HepG2 (cell line): ENCODE results near the gene LIN28B. TPM values are rescaled to one million over a fixed set of nuclear protein-coding genes. Genes with fewer than 3 reads are reported as not detected.

ENCODE experiments used
- HBP1 ChIP-seq: IDR thresholded peaks from 2 replicates; pipeline ENCODE4 v1.6.1; 2016; ENCODE audit warnings: low read depth, control low read depth
- HNF4A ChIP-seq: sonication (generic); formaldehyde crosslinking; IDR thresholded peaks from 2 replicates; pipeline ENCODE4 v1.4.0; 2020; ENCODE audit warnings: missing genetic modification reagents
- KLF16 ChIP-seq, 2 experiments: sonication (generic) in 1 of 2; formaldehyde crosslinking in 1 of 2; IDR thresholded peaks; 2 replicates each; pipeline versions ENCODE4 v1.6.1 to v1.8.0; 2016 to 2023; ENCODE audit warnings: missing genetic modification reagents in 2 of 2, missing compliant biosample characterization in 1 of 2
- PTBP1 ChIP-seq: fragments of 200-400 bp; formaldehyde crosslinking; IDR thresholded peaks from 2 replicates; pipeline ENCODE4 v1.6.1; 2018; ENCODE audit warnings: low read length, low read depth; ENCODE audit not compliant: poor library complexity, severe bottlenecking
- RBFOX2 ChIP-seq: fragments of 200-400 bp; formaldehyde crosslinking; IDR thresholded peaks from 2 replicates; pipeline ENCODE4 v1.6.1; 2017; ENCODE audit warnings: low read depth, mild to moderate bottlenecking, low read length
- SP5 ChIP-seq: IDR thresholded peaks from 2 replicates; pipeline ENCODE4 v1.6.1; 2016; ENCODE audit warnings: low read depth, borderline replicate concordance
- U2AF2 ChIP-seq: fragments of 200-400 bp; formaldehyde crosslinking; IDR thresholded peaks from 2 replicates; pipeline ENCODE4 v1.6.1; 2017; ENCODE audit warnings: low read depth, mild to moderate bottlenecking, low read length
- YEATS4 ChIP-seq: sonication (generic); formaldehyde crosslinking; IDR thresholded peaks from 2 replicates; pipeline ENCODE4 v1.4.0; 2020; ENCODE audit warnings: missing genetic modification reagents, borderline replicate concordance
- ZBTB21 ChIP-seq: sonication (generic); formaldehyde crosslinking; IDR thresholded peaks from 2 replicates; pipeline ENCODE4 v1.4.0; 2020; ENCODE audit warnings: missing genetic modification reagents
- ZEB1 ChIP-seq: IDR thresholded peaks from 2 replicates; pipeline ENCODE4 v1.6.1; 2012; ENCODE audit warnings: mild to moderate bottlenecking, low read depth, inconsistent platforms; ENCODE audit not compliant: insufficient replicate concordance
- ZMYM2 ChIP-seq: sonication (generic); formaldehyde crosslinking; IDR thresholded peaks from 2 replicates; pipeline ENCODE4 v1.8.0; 2022; ENCODE audit warnings: mild to moderate bottlenecking, missing genetic modification reagents
- polyA plus RNA-seq, 8 experiments: library from polyadenylated mRNA; depleted of rRNA in 3 of 8; stranded (reverse) in 7 of 8; unstranded in 1 of 8; fragments of >200 nt; fragmentation: Illumina TruSeq in 4 of 8; extraction: Trizol in 4 of 8; gene quantifications; 2 replicates each; pipeline versions ENCODE4 v1.2.1 to v1.2.3, GENCODE V29; 2011 to 2016; ENCODE audit warnings: low read depth in 4 of 8, missing spikeins in 1 of 8, mixed read lengths in 1 of 8; ENCODE audit not compliant: insufficient read depth in 1 of 8
- total RNA-seq, 5 experiments: library from RNA; depleted of rRNA; stranded (reverse); fragments of >200 nt; fragmentation: Illumina TruSeq; extraction: Trizol; gene quantifications; 2 replicates each; pipeline ENCODE4 v1.2.3, GENCODE V29; 2016; ENCODE audit warnings: low read depth in 1 of 5
- TF ChIP-seq, protein P1 (sequence below): sonication (generic); formaldehyde crosslinking; IDR thresholded peaks from 2 replicates; pipeline ENCODE4 v1.4.0; 2020; ENCODE audit warnings: low read depth, missing genetic modification reagents
- TF ChIP-seq, protein P2 (sequence below): sonication (generic); formaldehyde crosslinking; IDR thresholded peaks from 2 replicates; pipeline ENCODE4 v1.4.0; 2020; ENCODE audit warnings: missing genetic modification reagents
- TF ChIP-seq, protein P3 (sequence below): sonication (generic); formaldehyde crosslinking; IDR thresholded peaks from 2 replicates; pipeline ENCODE4 v1.4.0; 2020; ENCODE audit warnings: mild to moderate bottlenecking, missing genetic modification reagents, borderline replicate concordance

Gene LIN28B
- total and polyA plus RNA-seq, 2 of the 13 experiments (the other 11 are each of a cell fraction or from before 2014, with no cell fraction given), result 14.5 to 56.8 TPM

DNA sequence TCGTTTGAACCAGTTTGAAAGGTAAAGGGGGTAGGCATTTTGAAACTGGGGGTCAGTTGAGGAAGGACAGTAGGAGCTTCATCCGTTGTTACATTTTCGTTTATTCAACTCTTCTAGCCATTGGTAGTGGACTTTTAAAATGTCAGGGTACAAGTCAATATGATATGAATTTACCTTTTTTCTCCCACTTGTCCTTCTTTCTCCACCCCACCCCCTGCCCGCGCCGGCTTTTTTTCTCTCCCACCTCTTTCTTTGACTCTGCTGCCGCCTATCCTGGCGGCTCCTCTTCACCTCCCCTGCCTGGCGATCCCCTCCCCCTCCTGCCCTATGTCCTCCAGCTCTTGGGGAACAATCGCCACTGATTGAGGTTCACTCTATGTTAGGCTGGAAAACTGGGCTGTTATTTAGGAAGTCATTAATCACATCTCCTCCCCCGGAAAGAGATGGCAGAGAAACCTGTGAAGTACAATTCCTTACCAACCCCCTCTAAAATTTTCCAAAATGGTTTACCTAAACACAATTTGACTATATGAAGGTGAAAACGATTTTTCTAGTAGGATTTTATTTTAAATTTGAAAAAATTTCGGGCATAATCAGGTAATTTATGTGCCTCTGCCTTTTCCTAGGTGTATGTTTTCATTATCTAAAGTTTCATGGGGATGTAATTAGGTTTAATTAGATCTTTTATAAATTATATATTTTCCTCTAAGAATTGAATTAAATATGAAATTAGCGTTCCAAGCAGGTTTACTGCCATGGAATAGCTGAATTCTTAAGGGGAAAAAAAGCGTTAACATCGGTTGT is 778 bp upstream of the LIN28B start (continued):
- TF ChIP-seq, protein P1, sequence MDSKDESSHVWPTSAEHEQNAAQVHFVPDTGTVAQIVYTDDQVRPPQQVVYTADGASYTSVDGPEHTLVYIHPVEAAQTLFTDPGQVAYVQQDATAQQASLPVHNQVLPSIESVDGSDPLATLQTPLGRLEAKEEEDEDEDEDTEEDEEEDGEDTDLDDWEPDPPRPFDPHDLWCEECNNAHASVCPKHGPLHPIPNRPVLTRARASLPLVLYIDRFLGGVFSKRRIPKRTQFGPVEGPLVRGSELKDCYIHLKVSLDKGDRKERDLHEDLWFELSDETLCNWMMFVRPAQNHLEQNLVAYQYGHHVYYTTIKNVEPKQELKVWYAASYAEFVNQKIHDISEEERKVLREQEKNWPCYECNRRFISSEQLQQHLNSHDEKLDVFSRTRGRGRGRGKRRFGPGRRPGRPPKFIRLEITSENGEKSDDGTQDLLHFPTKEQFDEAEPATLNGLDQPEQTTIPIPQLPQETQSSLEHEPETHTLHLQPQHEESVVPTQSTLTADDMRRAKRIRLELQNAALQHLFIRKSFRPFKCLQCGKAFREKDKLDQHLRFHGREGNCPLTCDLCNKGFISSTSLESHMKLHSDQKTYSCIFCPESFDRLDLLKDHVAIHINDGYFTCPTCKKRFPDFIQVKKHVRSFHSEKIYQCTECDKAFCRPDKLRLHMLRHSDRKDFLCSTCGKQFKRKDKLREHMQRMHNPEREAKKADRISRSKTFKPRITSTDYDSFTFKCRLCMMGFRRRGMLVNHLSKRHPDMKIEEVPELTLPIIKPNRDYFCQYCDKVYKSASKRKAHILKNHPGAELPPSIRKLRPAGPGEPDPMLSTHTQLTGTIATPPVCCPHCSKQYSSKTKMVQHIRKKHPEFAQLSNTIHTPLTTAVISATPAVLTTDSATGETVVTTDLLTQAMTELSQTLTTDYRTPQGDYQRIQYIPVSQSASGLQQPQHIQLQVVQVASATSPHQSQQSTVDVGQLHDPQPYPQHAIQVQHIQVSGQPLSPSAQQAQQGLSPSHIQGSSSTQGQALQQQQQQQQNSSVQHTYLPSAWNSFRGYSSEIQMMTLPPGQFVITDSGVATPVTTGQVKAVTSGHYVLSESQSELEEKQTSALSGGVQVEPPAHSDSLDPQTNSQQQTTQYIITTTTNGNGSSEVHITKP (CRISPR knock-in tag), result peak; percentile 85
- TF ChIP-seq HNF4A (CRISPR knock-in tag) (peak; percentile 39; the same call in 1 of the 2 replicates), ZEB1 (no peak), U2AF2 (peak; percentile 53; the same call in 1 of the 2 replicates), KLF16 (CRISPR knock-in tag; IDR thresholded peaks at IDR 0.05) (peak in 1 of 2 experiments; percentile 24; a peak in 1 of 4 replicates), PTBP1 (no peak), RBFOX2 (no peak), ZMYM2 (CRISPR knock-in tag) (no peak), ZBTB21 (CRISPR knock-in tag) (no peak), HBP1 (CRISPR knock-in tag) (no peak), YEATS4 (CRISPR knock-in tag) (0 out of 2 replicates have a peak, but pooled peaks have one; percentile 36), SP5 (CRISPR knock-in tag) (peak; percentile 77)
- TF ChIP-seq, protein P2, sequence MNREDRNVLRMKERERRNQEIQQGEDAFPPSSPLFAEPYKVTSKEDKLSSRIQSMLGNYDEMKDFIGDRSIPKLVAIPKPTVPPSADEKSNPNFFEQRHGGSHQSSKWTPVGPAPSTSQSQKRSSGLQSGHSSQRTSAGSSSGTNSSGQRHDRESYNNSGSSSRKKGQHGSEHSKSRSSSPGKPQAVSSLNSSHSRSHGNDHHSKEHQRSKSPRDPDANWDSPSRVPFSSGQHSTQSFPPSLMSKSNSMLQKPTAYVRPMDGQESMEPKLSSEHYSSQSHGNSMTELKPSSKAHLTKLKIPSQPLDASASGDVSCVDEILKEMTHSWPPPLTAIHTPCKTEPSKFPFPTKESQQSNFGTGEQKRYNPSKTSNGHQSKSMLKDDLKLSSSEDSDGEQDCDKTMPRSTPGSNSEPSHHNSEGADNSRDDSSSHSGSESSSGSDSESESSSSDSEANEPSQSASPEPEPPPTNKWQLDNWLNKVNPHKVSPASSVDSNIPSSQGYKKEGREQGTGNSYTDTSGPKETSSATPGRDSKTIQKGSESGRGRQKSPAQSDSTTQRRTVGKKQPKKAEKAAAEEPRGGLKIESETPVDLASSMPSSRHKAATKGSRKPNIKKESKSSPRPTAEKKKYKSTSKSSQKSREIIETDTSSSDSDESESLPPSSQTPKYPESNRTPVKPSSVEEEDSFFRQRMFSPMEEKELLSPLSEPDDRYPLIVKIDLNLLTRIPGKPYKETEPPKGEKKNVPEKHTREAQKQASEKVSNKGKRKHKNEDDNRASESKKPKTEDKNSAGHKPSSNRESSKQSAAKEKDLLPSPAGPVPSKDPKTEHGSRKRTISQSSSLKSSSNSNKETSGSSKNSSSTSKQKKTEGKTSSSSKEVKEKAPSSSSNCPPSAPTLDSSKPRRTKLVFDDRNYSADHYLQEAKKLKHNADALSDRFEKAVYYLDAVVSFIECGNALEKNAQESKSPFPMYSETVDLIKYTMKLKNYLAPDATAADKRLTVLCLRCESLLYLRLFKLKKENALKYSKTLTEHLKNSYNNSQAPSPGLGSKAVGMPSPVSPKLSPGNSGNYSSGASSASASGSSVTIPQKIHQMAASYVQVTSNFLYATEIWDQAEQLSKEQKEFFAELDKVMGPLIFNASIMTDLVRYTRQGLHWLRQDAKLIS (CRISPR knock-in tag), result no peak
- TF ChIP-seq, protein P3, sequence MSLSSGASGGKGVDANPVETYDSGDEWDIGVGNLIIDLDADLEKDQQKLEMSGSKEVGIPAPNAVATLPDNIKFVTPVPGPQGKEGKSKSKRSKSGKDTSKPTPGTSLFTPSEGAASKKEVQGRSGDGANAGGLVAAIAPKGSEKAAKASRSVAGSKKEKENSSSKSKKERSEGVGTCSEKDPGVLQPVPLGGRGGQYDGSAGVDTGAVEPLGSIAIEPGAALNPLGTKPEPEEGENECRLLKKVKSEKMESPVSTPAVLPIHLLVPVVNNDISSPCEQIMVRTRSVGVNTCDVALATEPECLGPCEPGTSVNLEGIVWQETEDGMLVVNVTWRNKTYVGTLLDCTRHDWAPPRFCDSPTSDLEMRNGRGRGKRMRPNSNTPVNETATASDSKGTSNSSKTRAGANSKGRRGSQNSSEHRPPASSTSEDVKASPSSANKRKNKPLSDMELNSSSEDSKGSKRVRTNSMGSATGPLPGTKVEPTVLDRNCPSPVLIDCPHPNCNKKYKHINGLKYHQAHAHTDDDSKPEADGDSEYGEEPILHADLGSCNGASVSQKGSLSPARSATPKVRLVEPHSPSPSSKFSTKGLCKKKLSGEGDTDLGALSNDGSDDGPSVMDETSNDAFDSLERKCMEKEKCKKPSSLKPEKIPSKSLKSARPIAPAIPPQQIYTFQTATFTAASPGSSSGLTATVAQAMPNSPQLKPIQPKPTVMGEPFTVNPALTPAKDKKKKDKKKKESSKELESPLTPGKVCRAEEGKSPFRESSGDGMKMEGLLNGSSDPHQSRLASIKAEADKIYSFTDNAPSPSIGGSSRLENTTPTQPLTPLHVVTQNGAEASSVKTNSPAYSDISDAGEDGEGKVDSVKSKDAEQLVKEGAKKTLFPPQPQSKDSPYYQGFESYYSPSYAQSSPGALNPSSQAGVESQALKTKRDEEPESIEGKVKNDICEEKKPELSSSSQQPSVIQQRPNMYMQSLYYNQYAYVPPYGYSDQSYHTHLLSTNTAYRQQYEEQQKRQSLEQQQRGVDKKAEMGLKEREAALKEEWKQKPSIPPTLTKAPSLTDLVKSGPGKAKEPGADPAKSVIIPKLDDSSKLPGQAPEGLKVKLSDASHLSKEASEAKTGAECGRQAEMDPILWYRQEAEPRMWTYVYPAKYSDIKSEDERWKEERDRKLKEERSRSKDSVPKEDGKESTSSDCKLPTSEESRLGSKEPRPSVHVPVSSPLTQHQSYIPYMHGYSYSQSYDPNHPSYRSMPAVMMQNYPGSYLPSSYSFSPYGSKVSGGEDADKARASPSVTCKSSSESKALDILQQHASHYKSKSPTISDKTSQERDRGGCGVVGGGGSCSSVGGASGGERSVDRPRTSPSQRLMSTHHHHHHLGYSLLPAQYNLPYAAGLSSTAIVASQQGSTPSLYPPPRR (CRISPR knock-in tag), result peak; percentile 18; the same call in 1 of the 2 replicates
